Activated naive CD8-positive, alpha-beta T cell treated with anti-CD3 and anti-CD28 coated beads, Interleukin-2, amount 50 U/mL, for 16 hours (primary cell): ENCODE data around the gene ARCN1.
"Not testable (repeated sequence)": the region's sequence is repeated elsewhere in the genome, so short reads cannot be mapped to it uniquely, and the experiment has no call there.

Experiments used
- DNase-seq: peaks from one replicate; pipeline ENCODE4 v3.0.0-alpha.2; 2020; ENCODE audit warnings: low read depth, low spot score

The ARCN1 gene

DNA sequence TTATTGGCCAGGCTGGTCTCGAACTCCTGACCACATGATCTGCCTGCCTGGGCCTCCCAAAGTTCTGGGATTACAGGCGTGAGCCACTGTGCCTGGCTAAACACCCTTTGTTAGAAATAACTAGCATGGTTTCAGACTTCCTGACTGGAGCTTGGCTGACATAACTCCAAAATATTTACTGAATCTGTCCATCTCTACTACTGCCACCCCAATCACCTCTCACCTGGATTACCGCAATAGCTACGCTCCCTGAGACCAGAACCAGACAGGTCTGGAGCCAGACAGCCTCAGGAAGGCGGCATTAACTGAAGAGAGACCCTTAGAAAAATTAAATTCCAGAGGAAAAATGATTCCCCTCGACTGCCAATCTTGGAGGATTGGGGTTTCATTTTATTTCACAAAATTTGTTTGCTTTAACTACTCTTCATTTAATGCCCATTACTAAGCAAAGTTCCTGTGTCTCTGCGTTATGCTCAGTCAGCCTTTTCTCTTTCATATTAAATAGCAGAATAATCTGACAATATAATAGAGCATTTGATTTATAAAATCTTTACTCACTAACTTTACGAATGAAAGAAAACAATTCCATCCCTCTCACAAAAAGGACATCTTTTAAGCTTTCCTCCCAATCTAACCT lies 28.1 kb upstream of the ARCN1 start:
- no peak for DNase-seq

DNA sequence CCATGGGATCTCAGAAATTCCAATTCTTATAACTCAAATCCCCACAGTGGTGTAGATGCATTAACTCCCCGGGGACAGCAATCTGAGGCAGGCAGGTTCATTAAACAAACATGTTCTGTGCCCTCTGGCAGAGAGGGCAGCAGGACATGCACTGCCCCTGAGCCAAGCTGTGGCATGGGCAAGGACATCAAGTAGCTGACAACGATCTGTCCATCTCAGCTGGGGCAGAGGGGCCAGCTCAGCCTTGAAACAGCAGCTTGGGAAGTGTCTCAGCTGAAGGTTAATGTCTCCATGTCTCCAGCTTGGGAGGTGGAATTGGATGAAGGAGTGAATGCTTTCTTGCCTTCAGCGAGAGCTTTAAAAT lies 27.6 kb upstream of the ARCN1 start:
- no peak for DNase-seq

DNA sequence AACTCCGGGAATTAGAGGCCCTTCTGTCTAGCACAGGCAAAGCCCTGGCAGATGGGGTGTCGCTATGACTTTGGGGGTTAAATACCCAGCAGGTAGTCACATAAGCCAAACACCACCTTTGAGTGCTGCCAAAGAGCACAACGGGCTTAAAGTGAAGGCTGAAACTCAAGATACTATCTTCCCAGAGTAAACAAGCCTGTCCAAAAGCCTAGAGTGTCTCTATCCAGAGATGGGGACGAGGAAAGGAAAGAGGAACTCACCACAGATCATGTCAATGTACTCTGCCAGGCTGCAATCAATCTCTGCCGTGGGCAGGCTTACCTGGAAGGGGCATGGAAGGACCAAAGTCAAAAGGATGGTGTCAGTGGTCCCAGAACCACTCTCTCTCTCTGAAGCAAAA lies 26.7 kb upstream of the ARCN1 start:
- DNase-seq, result no peak

DNA sequence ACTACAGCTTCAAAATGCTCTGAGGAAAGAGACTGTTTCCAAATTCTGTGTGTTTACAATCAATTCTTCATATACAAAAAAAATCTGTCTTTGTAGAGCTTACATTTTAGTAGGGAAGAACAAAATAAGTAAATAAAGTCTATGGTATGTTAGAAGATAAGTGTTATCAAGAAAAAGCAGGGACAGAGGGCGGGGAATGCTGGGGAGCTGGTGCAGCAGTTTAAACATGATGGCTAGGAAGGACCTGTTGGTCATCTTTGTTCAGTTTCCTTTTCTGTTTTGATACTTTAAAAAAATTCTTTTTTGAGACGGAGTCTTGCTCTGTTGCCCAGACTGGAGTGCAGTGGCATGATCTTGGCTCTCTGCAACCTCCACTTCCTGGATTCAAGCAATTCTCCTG lies 25.1 kb upstream of the ARCN1 start:
- DNase-seq, result no peak

DNA sequence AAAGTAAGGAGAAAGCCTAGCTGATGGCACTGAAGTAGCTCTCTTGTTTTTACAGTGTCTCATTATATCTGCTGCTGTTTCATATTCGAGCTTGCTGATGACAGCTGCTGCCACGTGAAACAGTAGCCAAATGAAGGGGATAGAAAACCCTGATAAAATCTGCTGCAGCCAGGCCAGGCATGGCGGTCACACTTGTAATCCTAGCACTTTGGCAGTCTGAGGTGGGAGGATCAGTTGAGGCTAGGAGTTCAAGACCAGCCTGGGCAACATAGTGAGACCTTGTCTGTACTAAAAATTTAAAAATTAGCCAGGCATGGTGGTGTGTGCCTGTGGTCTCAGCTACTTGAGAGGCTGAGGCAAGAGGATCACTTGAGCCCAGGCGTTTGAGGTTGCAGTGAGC lies 19.9 kb upstream of the ARCN1 start:
- no peak for DNase-seq

DNA sequence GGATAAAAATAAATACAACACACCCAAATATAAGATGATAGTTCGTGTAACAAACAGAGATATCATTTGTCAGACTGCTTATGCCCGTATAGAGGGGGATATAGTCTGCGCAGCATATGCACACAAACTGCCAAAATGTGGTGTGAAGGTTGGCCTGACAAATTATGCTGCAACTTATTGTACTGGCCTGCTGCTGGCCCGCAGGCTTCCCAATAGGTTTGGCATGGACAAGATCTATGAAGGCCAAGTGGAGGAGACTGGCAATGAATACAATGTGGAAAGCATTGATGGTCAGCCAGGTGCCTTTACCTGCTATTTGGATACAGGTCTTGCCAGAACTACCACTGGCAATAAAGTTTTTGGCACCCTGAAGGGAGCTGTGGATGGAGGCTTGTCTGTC lies 11.4 kb upstream of the ARCN1 start:
- DNase-seq, result no peak

DNA sequence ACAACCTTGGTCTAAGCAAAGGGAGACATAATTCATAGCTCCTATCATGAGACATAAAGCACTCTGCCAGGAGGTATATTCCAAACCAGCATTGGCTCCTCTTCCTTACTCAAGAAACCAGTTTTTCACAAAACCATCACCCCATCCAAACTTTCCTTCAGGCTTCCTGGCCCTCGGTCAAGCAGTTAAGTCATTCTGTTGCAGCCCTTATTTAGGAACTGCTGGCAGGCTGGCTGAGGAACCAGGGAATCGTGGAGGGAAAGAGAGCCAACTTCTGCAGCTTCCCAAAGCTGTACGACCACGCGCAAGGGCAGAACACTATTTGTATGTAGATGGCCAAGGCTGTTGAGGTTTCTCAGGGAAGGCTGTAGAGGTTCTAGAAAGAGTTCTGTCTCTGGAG lies 7.2 kb upstream of the ARCN1 start:
- no peak for DNase-seq

DNA sequence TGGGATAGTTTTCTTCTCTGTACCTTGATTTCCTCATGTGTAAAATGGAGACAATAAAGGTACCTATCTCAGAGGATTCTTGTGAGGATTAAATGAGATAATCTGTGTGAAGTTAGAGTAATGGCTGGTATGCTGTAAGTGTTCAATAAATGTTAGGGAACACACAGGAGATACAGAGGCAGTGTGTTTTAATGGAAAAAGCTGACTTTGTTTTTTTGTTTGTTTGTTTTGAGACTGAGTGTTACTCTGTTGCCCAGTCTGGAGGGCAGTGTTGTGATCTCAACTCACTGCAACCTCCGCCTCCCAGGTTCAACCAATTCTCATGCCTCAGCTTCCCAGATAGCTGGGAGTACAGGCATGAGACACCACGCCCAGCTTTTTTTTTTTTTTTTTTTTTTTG lies 2.5 kb upstream of the ARCN1 start:
- no peak for DNase-seq

DNA sequence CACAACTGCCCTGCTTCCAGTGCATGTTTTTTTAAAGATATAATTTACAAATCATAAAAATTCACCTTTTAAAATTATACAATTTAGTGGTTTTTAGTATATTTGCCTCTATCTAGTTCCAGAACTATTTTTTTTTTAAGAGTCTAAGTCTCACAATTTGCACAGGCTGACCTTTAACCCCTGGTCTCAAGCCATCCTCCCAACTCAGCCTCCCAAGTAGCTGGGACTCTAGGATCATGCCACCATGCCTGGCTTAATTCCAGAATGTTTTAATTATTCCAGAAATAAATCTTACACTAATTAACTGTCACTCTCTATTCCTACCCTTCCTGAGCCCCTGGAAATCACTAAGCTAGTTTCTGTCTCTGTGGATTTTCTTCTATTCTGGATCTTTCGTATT lies 1.4 kb upstream of the ARCN1 start:
- no peak for DNase-seq

DNA sequence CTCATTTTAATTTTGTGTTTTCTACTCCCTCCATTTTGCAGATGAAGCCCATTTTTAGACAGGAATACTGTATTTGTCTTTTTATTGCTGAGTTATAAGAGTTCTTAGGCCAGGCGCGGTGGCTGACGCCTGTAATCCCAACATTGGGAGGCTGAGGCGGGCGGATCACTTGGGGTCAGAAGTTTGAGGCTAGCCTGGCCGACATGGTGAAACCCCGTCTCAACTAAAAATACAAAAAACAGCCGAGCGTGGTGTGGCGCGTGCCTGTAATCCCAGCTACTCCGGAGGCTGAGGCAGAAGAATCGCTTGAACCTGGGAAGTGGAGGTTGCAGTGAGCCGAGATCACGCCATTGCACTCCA lies 528 bp upstream of the ARCN1 start:
- not testable (repeated sequence) for DNase-seq

DNA sequence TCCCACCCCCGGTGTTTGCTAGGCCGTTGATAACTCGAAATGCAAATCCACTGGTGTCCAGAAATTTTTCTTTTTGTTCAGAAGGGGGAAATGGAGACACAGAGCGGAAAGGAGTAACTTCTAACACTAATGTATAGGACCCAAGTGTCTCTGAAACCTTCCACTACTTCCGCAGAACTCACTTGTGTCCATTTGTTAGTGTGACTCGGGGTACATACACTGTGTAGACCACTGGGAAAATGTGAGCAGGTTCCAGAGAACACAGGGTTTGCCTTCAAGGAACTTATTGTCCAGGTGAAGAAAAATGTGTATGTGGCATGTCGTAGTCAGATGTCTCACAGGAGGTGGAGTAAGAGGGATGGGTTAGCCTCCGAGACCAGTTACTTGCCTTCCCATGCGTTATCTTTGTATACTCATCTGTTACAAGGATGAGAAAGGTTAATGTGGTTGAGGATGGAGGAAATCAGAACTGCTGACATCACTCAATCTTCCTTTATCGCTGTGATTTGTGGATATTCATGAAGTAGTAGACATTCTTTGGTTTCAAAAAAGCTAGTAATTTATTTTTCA lies 857 bp downstream of the ARCN1 start:
- DNase-seq, result no peak

DNA sequence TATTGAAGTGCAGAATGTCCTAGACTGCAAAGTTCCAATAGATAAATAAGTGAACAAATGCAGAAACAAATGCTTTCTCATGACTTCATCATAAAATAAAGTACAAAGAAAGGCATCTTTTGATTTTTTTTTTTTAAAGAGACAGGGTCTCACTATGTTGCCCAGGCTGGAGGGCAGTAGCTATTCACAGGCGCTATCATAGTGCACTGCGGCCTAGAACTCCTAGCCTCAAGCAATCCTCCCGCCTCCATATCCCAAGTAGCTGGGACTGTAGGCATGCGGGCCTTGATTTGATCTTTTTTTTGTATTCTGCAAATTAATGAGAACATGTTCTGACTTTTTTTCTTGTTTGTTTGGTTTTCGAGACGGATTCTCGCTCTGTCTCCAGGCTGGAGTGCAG lies 2.4 kb downstream of the ARCN1 start:
- DNase-seq, result no peak

DNA sequence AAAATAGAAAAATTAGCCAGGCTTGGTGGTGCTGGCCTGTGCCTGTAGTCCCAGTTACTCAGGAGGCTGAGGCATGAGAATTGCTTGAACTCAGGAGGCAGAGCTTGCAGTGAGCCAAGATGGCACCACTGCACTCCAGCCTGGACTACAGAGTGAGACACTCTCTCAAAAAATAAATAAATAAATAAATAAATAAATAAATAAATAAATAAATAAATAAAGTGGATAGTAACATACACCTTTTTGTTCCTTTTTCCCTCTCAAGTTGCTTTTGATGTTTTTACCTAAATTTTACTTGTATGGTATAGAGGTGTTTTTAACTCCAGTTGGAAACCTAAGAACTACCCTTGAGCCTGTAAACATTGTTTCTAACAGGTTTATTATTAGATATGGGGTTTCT lies 5.8 kb downstream of the ARCN1 start:
- DNase-seq, result not testable (repeated sequence)

DNA sequence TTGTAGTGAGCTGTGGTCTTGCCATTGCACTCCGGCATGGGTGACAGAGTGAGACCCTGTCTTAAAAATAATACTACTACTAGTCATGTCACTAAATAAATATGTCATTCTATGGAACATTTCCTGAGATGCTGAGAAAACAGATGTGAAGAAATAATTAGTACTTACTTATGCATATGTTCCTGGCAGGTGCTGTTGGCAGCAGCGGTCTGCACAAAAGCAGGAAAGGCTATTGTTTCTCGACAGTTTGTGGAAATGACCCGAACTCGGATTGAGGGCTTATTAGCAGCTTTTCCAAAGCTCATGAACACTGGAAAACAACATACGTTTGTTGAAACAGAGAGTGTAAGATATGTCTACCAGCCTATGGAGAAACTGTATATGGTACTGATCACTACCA lies 8.8 kb downstream of the ARCN1 start:
- DNase-seq, result no peak

DNA sequence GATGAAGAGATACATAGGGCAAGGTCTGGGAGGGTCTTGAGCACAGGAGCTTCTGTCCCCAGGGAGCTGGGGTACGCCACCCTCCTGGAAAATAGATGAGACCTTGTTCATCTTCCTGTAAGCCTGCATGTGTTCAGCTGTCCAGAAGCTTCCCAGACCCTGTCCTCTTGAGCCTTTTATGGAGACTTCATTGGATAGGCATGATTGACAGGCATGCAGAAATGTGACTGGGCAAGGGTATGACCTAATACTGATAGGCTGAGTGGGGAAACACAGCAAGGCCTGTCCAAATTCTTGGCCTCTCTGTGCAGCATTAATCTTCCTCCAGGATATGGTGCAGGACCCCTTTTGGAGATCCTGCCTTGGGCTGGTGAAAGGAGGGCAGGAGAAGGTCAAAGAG lies 15.7 kb downstream of the ARCN1 start:
- no peak for DNase-seq

DNA sequence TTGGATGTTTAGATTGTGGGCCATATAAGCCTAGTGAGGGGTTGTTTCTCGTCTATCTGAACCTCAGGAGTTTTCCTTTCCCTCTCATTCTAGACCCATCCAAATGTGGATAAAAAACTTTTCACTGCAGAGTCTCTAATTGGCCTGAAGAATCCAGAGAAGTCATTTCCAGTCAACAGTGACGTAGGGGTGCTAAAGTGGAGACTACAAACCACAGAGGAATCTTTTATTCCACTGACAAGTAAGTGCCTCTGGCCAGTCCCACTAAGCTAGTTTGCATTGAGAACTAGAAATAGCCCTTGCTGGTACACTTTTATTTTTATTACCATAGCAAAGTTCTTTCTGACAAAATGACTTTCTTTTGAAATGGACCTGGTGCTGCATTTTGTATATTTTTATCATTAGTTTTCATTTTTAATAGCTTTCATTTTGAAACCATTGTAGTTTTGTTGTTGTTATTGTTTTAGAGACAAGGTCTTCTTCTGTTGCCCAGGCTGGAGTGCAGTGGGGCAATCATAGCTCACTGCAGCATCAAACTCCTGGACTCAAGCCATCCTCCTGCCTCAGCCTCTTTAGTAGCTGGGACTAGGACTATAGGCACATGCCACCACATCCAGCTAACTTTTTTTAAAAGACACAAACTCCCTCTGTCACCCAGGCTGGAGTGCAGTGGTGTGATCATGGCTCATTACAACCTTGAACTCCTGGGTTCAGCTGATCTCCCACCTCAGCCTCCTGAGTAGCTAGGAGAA lies 20.6 kb downstream of the ARCN1 start:
- no peak for DNase-seq

DNA sequence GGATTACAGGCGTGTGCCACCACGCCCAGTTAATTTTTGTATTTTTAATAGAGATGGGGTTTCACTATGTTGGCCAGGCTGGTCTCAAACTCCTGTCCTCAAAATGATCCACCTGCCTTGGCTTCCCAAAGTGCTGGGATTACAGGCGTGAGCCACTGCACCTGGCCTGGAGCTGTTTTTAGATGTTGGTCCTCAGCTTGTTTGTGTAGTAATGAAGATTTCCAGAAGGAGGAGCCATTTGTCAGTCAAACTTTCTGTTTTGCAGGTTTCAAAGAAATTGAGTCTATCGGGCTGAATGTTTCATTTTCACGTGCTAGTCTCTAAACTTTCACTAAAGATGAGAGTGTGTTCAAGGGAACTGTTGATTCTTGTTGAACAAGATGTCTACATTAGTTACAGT lies 22.8 kb downstream of the ARCN1 start:
- not testable (repeated sequence) for DNase-seq

DNA sequence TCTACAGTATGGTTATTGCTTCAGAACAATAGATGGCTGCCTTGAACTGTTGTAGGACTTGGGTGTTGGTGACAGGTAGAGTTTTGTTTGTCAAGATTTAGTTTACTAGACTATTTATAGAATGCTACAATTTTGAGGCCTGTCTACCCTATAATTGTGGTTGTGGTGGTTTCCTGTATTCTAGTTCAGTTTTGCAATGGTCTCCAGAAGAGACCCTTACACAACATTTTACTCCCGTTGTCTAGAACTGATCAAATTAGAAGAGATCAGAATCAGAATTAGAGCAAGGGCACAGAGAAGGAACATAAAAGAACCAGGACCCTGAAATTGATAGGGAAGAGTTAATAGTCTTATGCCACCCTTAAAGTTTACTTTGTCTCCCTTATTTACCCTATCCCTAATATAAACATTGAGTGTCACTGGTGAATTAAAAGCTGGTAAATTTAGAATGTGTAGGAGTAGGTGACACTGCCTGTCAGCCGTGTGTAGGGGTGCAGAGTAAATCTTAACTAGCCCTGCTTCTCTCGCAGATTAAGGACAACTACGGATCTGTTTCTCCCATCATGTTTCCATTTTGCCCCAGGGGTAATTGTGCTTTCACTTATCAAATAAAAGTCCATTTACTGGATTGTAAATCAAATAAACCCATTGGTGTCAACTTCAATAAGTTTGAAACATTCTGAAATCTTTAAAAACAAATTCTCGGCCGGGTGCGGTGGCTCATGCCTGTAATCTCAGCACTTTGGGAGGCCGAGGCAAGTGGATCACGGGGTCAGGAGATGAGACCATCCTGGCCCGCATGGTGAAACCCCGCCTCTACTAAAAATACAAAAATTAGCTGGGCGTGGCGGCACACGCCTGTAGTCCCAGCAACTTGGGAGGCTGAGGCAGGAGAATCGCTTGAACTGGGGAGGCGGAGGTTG lies 24.3 kb downstream of the ARCN1 start:
- DNase-seq, result no peak

DNA sequence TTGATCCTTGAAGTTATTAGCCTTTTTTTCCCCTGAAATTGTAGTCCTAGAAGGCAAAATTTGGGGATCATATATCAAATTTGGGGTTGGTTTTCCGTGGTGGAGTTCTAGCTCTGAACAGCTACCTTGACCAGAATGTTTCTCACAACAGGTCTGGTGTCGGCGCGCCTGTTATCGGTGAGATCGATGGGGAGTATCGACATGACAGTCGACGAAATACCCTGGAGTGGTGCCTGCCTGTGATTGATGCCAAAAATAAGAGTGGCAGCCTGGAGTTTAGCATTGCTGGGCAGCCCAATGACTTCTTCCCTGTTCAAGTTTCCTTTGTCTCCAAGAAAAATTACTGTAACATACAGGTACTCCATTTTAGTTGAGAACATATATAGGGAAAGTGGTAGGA lies 25.3 kb downstream of the ARCN1 start:
- DNase-seq, result no peak

DNA sequence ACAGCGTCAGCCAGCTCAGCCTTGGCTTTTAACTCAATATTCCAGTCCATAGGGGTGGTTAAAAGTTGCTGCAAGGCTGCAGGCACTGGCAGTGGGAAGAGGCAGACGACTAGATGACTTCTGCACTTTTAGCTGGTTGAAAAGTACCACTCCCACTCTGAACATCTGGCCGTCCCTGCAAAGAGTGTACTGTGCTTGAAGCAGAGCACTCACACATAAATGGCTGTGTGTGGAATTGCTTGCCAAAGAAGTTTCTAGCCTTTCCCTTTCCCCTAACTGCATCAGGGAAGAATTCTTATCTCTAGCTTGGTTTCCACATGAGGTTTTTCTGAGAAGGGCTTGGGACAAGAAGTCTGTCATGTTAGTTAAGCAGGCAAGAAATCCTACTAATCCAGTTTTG lies 30.1 kb downstream of the ARCN1 start:
- no peak for DNase-seq

DNA sequence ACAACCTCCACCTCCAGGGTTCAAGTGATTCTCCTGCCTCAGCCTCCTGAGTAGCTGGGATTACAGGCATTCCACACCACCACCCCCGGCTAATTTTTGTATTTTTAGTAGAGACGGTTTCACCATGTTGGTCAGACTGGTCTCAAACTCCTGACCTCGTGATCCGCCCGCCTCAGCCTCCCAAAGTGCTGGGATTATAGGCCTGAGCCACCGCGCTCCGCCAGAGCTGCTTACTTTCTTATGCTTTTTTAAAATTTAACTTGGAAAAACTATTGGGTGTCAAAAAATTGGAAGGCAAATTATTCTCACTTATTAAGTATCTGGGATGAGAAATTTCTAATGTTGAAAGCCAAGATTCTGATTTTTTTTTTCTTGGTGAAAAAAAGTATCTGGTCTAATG lies 31.5 kb downstream of the ARCN1 start:
- DNase-seq, result not testable (repeated sequence)

DNA sequence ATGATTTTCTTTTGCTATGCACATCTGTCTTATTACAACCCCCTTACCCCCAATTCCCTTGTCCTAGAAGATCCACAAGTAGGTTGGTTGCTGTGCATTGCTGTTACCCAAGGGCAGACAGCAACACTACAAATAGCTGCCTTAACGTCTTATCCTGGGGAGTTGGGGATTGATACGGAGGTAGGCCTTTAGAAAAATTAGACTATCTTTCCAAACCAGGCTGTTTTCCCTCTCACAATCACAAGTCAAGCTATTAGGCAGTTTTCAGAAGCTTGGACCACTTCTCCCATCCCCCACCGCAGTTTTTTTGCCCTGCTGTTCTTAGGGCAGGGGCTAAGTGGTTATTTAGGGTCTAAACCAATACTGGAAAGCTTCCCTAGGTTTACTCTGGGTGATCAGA lies 32.4 kb downstream of the ARCN1 start:
- DNase-seq, result no peak
